SK-N-SH treated with all-trans-retinoic acid at 6 μM for 48 hours (cell line): ENCODE results near the gene CHST15.

Source experiments
- ARNTL ChIP-seq: fragments of 450-650 bp; formaldehyde crosslinking; IDR thresholded peaks from 2 replicates; pipeline ENCODE4 v1.5.0; 2020; ENCODE audit warnings: low read depth, mild to moderate bottlenecking, moderate library complexity, borderline replicate concordance
- CREB5 ChIP-seq: fragments of 250-450 bp; sonication (Bioruptor Pico); IDR thresholded peaks from 2 replicates; pipeline ENCODE4 v1.5.1; 2020; ENCODE audit warnings: low read depth, mild to moderate bottlenecking, moderate library complexity
- CSDC2 ChIP-seq: fragments of 250-450 bp; sonication (Bioruptor Pico); IDR thresholded peaks from 2 replicates; pipeline ENCODE4 v1.5.0; 2020; ENCODE audit warnings: mild to moderate bottlenecking, moderate library complexity
- ISL1 ChIP-seq: fragments of 250-450 bp; sonication (Bioruptor Pico); IDR thresholded peaks from 2 replicates; pipeline ENCODE4 v2.1.2; 2022; ENCODE audit warnings: mild to moderate bottlenecking, moderate library complexity
- OSR1 ChIP-seq: fragments of 250-450 bp; sonication (Bioruptor Pico); IDR thresholded peaks from 2 replicates; pipeline ENCODE4 v1.8.0; 2022; ENCODE audit warnings: moderate library complexity, mild to moderate bottlenecking, inconsistent platforms
- PPARA ChIP-seq: fragments of 250-450 bp; sonication (Bioruptor Pico); IDR thresholded peaks from 2 replicates; pipeline ENCODE4 v1.5.0; 2020; ENCODE audit warnings: mild to moderate bottlenecking, borderline replicate concordance
- TOX ChIP-seq: fragments of 250-450 bp; sonication (Bioruptor Pico); IDR thresholded peaks from 2 replicates; pipeline ENCODE4 v1.8.0; 2021; ENCODE audit warnings: mild to moderate bottlenecking, moderate library complexity, borderline replicate concordance
- TSHZ2 ChIP-seq: fragments of 250-450 bp; sonication (Bioruptor Pico); IDR thresholded peaks from 2 replicates; pipeline ENCODE4 v1.5.0; 2020; ENCODE audit warnings: mild to moderate bottlenecking, moderate library complexity
- ZC3H10 ChIP-seq: fragments of 250-450 bp; sonication (Bioruptor Pico); IDR thresholded peaks from 2 replicates; pipeline ENCODE4 v1.5.1; 2021; ENCODE audit warnings: mild to moderate bottlenecking, moderate library complexity
- ZFP3 ChIP-seq: fragments of 250-450 bp; sonication (Bioruptor Pico); IDR thresholded peaks from 2 replicates; pipeline ENCODE4 v1.5.0; 2020; ENCODE audit warnings: mild to moderate bottlenecking, moderate library complexity
- ZFP30 ChIP-seq: fragments of 450-650 bp; formaldehyde crosslinking; IDR thresholded peaks from 2 replicates; pipeline ENCODE4 v1.5.0; 2022; ENCODE audit warnings: mild to moderate bottlenecking, moderate library complexity
- TF ChIP-seq, protein P1 (sequence below): fragments of 250-450 bp; sonication (Bioruptor Pico); IDR thresholded peaks from 2 replicates; pipeline ENCODE4 v1.8.0; 2020; ENCODE audit warnings: mild to moderate bottlenecking, moderate library complexity, borderline replicate concordance

GRCh38 chr10:123995461-123996131, 97.8 kb downstream of the CHST15 start:
- TF ChIP-seq PPARA (CRISPR knock-in tag) (no peak), OSR1 (CRISPR knock-in tag) (no peak), CREB5 (no peak), ARNTL (CRISPR knock-in tag) (no peak), ZFP30 (CRISPR knock-in tag) (no peak), ISL1 (CRISPR knock-in tag) (no peak), ZC3H10 (CRISPR knock-in tag) (no peak), CSDC2 (no peak), ZFP3 (no peak), TSHZ2 (CRISPR knock-in tag) (no peak), TOX (CRISPR knock-in tag) (no peak)
- TF ChIP-seq, protein P1, sequence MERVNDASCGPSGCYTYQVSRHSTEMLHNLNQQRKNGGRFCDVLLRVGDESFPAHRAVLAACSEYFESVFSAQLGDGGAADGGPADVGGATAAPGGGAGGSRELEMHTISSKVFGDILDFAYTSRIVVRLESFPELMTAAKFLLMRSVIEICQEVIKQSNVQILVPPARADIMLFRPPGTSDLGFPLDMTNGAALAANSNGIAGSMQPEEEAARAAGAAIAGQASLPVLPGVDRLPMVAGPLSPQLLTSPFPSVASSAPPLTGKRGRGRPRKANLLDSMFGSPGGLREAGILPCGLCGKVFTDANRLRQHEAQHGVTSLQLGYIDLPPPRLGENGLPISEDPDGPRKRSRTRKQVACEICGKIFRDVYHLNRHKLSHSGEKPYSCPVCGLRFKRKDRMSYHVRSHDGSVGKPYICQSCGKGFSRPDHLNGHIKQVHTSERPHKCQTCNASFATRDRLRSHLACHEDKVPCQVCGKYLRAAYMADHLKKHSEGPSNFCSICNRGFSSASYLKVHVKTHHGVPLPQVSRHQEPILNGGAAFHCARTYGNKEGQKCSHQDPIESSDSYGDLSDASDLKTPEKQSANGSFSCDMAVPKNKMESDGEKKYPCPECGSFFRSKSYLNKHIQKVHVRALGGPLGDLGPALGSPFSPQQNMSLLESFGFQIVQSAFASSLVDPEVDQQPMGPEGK = no peak
